Heart left ventricle (tissue), 16 donors: Measurements from ENCODE around the gene TRIM7. TPM values are rescaled to one million over a fixed set of nuclear protein-coding genes. Genes with fewer than 3 reads are reported as not detected.

Experiments
- ATAC-seq, 4 donors: fragments of 200-7000 bp; cut with Tn5 transposase; one replicate each; pipeline ENCODE4 v1.9.1; 2020 to 2022; ENCODE audit warnings: moderate library complexity in 4 of 4, mild to moderate bottlenecking in 3 of 4, moderate number of reproducible peaks in 1 of 4
- DNase-seq, 5 donors: peaks; one replicate each; pipeline ENCODE4 v3.0.0-alpha.2; 2020
- H3K27ac ChIP-seq, 12 donors: fragments of 200-600 bp; sonication (generic) in 4 of 12; one replicate each; pipeline versions ENCODE4 v1.5.0 to v1.8.0; 2016 to 2022; ENCODE audit warnings: mild to moderate bottlenecking in 2 of 12
- H3K27me3 ChIP-seq, 9 donors: fragments of 200-600 bp; sonication (generic) in 2 of 9; one replicate each; pipeline versions ENCODE4 v1.5.1 to v1.8.0; 2016 to 2022; ENCODE audit warnings: mild to moderate bottlenecking in 3 of 9
- H3K36me3 ChIP-seq, 9 donors: fragments of 200-600 bp; sonication (generic) in 2 of 9; one replicate each; pipeline versions ENCODE4 v1.5.0 to v1.8.0; 2018 to 2022; ENCODE audit warnings: mild to moderate bottlenecking in 2 of 9
- H3K4me1 ChIP-seq, 12 donors: fragments of 200-600 bp; sonication (generic) in 4 of 12; one replicate each; pipeline versions ENCODE4 v1.5.0 to v1.8.0; 2016 to 2022; ENCODE audit warnings: mild to moderate bottlenecking in 3 of 12
- H3K4me3 ChIP-seq, 12 donors: fragments of 200-600 bp; sonication (generic) in 4 of 12; one replicate each; pipeline versions ENCODE4 v1.5.0 to v1.8.0; 2017 to 2022; ENCODE audit warnings: mild to moderate bottlenecking in 9 of 12, moderate library complexity in 4 of 12
- H3K9me3 ChIP-seq, 12 donors: fragments of 200-600 bp; sonication (generic) in 4 of 12; one replicate each; pipeline versions ENCODE4 v1.5.0 to v1.8.0; 2016 to 2022; ENCODE audit warnings: mild to moderate bottlenecking in 1 of 12
- POLR2A ChIP-seq, 2 donors: fragments of 450-650 bp; IDR thresholded peaks; one replicate each; pipeline ENCODE4 v1.6.1; 2017; ENCODE audit warnings: antibody characterized with exemption in 2 of 2, mild to moderate bottlenecking in 2 of 2, moderate library complexity in 2 of 2
- WGBS, 4 donors: extraction: QIAGEN DNeasy Blood & Tissue Kit in 2 of 4; methylation state at CpG; one replicate each; pipeline versions ENCODE4 v1.1.5 to v1.1.7; 2013 to 2018; 5-methylcytosine and 5-hydroxymethylcytosine counted together
- intact Hi-C, 10 donors: fragments of 100-400 bp; cut with DNase I; formaldehyde crosslinking; loops; one replicate each; pipeline versions ENCODE4 v1.11.1 to v1.14.2; 2022
- polyA plus RNA-seq, 2 donors: library from polyadenylated mRNA; stranded (reverse); fragments of 200-250 nt; gene quantifications; one replicate each; pipeline ENCODE4 v1.2.3, GENCODE V29; 2013
- total RNA-seq, 9 donors: library from RNA; depleted of rRNA in 2 of 9; stranded (reverse); fragments of >200 nt in 2 of 9; fragmentation: NEBNext Ultra II Directional in 3 of 9; extraction: Animal tissue kit (Norgen Biotek cat#: 25700) in 3 of 9; gene quantifications; one replicate each; pipeline versions ENCODE4 v1.1.0 to v1.2.4, GENCODE V29; 2016 to 2023
- TF ChIP-seq, protein P1 (sequence below), 12 donors: fragments of 200-600 bp; sonication (generic) in 4 of 12; IDR thresholded peaks; one replicate each; pipeline versions ENCODE4 v1.5.0 to v1.8.0; 2018 to 2022; ENCODE audit warnings: antibody characterized with exemption in 12 of 12, mild to moderate bottlenecking in 5 of 12
- donor health status: ischemic (EF 13 %, LVEDD 7.1; RV severe dilation, severe dysfunction).
- donor health status: healthy with polysubstance abuse.
- donor health status: DM: no; HTN: yes; CAD: no.
- donor health status: DM: no; HTN: no; CAD: no.
- donor health status: ischemic (EF 25% LVEDD 6.9; RV normal size, moderate dysfunction).
- donor health status: ischemic (EF 25% LVEDD 5.7; RV mildly dilated, moderate dysfunction).
- donor health status: healthy.
- donor health status: DM: yes; HTN: yes; CAD: no.
- donor health status: ischemic (EF 35%, LVEDD 5.7; RV mildly dilated, moderate dysfunction).
- donor health status: nonischemic (EF 11% LVEDD 7.7; RV severe dilation, severe dysfunction).
- donor health status: DM: yes; HTN: yes; CAD: no.
- donor health status: PGD.
- donor health status: ischemic (EF 29% LVEDD 5.4; RV normal size, mild dysfunction).
- donor health status: nonischemic (EF 23%, LVEDD 6.1; RV moderate dilation, normal function).

Gene TRIM7
- total and polyA plus RNA-seq, 11 donors = 3.6 to 11.0 (median 6.7) TPM

DNA sequence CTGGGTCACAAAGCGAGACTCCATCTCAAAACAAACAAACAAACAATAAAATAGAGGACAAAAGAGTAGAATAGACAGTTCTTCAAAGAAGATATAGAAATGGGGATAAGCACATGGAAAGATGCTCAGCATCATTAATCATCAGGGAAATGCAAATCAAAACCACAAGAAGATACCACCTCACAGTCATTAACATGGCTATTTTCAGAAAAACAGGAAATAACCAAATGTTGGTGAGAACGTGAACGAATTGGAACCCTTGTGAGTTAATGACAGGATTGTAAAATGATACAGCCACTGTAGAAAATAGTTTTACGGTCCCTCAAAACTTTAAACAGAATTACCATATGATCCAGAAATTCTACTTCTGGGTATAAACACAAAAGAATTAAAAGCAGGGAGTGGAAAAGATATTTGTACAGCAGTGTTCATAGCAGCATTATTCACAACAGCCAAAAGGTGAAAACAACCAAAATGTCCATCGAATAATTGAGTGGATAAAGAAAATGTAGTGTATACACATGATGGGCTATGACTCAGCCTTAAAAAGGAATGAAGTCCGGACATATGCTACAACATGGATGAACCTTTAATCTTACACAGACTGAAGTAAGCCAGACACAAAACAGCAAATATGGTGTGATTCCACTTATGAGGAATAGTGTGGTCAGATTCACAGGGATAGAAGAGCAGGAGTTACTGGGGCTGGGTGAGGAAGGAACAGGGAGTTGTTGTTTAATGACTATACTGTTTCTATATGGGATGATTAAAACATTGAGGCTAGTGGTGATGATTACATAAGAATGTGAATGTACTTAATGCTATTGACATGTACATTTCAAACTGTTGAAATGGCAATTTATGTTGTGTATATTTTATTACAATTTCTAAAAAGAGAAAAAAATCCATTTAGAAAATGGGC lies 37.9 kb downstream of the TRIM7 start:
- WGBS, 4 donors = 71 to 74% (median 73%) methylated on average over 6 of the region's 6 CpGs
- Histone ChIP-seq H3K27me3 (peaks cover 11 to 89% (median 65%) of the 10 kb centered on the region in 9 donors), H3K4me3 (no peak overlapping the region), H3K9me3 (no peaks in the 10 kb centered on the region), H3K36me3 (no peaks in the 10 kb centered on the region), H3K4me1 (peaks cover 0 to 10% (median 2%) of the 10 kb centered on the region in 12 donors), H3K27ac (no peak overlapping the region)
- intact Hi-C loops = loop anchor here in 1 of 10 donors (10.0 kb wide), 1 partner anchor 382 kb away; no protein-coding TSS in a partner anchor
- no peak for ATAC-seq
- DNase-seq = no peak
- no peak for TF ChIP-seq POLR2A (IDR thresholded peaks at IDR 0.05)
- TF ChIP-seq, protein P1, sequence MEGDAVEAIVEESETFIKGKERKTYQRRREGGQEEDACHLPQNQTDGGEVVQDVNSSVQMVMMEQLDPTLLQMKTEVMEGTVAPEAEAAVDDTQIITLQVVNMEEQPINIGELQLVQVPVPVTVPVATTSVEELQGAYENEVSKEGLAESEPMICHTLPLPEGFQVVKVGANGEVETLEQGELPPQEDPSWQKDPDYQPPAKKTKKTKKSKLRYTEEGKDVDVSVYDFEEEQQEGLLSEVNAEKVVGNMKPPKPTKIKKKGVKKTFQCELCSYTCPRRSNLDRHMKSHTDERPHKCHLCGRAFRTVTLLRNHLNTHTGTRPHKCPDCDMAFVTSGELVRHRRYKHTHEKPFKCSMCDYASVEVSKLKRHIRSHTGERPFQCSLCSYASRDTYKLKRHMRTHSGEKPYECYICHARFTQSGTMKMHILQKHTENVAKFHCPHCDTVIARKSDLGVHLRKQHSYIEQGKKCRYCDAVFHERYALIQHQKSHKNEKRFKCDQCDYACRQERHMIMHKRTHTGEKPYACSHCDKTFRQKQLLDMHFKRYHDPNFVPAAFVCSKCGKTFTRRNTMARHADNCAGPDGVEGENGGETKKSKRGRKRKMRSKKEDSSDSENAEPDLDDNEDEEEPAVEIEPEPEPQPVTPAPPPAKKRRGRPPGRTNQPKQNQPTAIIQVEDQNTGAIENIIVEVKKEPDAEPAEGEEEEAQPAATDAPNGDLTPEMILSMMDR (IDR thresholded peaks at IDR 0.05) = no peak

DNA sequence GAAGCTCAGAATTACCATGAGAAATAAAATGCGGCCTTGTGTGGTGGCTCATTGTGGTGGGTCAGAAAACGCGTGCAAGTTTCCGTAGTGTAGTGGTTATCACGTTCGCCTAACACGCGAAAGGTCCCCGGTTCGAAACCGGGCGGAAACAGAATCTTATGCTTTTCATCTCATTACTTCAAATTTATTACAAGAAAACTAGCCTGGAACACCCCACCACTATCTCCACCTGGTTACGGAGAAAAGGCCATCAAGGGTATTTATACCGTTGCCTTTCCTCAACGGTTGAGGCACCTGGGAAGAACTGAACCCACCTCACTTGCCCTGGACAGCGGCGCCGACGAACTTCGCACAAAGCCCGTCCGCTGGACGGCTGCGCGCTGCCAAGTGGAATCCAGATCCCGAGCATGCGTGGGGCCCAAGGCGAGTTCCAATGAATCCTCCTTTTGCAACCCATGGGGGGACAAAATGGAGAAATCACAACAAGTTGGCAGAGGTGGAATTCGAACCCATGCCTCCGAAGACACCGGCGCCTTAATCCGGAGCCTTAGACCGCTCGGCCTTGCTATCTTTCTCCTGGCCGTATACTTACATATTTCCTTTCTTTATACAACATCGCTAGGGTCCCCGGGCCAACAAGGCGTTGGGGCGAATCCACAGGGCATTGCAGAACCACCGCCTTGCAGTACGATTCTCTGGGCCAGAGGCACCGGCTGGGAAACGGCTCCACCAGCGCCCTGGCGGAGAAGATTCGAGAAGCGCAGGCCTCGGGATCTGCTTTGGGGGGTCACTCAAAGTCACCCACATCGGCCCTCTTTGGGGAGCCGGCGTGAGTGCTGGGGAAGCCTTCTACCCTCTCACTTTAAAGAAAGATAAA lies 40.7 kb downstream of the TRIM7 start:
- no peaks in the 10 kb centered on the region for H3K9me3 ChIP-seq
- TF ChIP-seq, protein P1 (IDR thresholded peaks at IDR 0.05) = no peak
- TF ChIP-seq POLR2A (IDR thresholded peaks at IDR 0.05) = no peak
- H3K4me1 ChIP-seq = peaks cover 0 to 14% (median 2%) of the 10 kb centered on the region in 12 donors
- intact Hi-C loops = loop anchor here in 1 of 10 donors (10.0 kb wide), 1 partner anchor 380 kb away; no protein-coding TSS in a partner anchor
- no peak for DNase-seq
- no peak overlapping the region for H3K4me3 ChIP-seq
- no peaks in the 10 kb centered on the region for H3K36me3 ChIP-seq
- H3K27me3 ChIP-seq = peaks cover 0 to 63% (median 38%) of the 10 kb centered on the region in 9 donors
- WGBS, 4 donors = 11 to 25% (median 20%) methylated on average over 33 to 51 of the region's 52 CpGs
- H3K27ac ChIP-seq = no peak overlapping the region
- ATAC-seq = no peak

DNA sequence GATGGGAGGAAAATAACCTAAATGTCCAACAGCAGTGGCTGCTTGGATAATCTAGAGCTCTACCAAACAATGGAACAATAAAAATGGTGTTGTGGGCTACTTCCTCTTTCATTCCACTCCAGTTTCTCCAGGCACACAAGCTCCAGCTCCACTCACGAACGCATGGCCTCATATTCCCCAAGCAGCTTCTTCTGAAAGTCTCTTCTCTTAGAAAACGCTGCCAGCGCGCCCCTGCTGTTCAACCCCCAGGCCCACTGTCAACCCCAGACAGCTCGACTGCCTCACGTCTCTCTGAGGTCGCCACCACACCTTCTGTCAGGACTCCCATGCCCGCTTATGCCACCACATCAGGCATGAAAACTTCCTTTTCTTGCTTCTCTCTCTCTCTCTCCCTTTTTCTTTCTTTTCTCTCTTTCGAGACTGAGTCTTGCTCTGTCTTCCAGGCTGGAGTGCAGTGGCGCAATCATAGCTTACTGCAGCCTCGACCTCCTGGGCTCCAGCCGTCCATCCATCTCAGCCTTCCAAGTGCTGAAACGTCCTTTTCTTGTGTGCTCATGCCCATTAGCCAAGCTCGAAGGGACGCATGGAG lies 41.4 kb downstream of the TRIM7 start:
- ATAC-seq = no peak
- intact Hi-C loops = loop anchor here in 1 of 10 donors (10.0 kb wide), 1 partner anchor 379 kb away; no protein-coding TSS in a partner anchor
- H3K27ac ChIP-seq = no peak overlapping the region
- H3K4me1 ChIP-seq = peaks cover 0 to 14% (median 2%) of the 10 kb centered on the region in 12 donors
- peak overlapping the region in 1 of 12 donors; percentile 10 for H3K4me3 ChIP-seq
- no peak for TF ChIP-seq POLR2A (IDR thresholded peaks at IDR 0.05)
- TF ChIP-seq, protein P1 (IDR thresholded peaks at IDR 0.05) = no peak
- H3K9me3 ChIP-seq = no peaks in the 10 kb centered on the region
- no peaks in the 10 kb centered on the region for H3K36me3 ChIP-seq
- WGBS, 4 donors = 35 to 50% (median 45%) methylated on average over 16 of the region's 16 CpGs
- DNase-seq = no peak
- peaks cover 0 to 56% (median 32%) of the 10 kb centered on the region in 9 donors for H3K27me3 ChIP-seq
